ES-I3 (cell line): ENCODE results near the gene CALML6.
"Not testable (repeated sequence)": the region's sequence is repeated elsewhere in the genome, so short reads cannot be mapped to it uniquely, and the experiment has no call there.

ENCODE experiments used
- H3K36me3 ChIP-seq: 2 replicates; pipeline ENCODE4 v1.6.1; 2013; ENCODE audit warnings: mild to moderate bottlenecking, low read length, control low read depth, moderate library complexity; ENCODE audit not compliant: insufficient read depth
- H3K4me1 ChIP-seq: 2 replicates; pipeline ENCODE4 v1.6.1; 2013; ENCODE audit warnings: mild to moderate bottlenecking, control low read depth, low read length; ENCODE audit not compliant: insufficient read depth
- H3K9ac ChIP-seq: 2 replicates; pipeline ENCODE4 v1.6.1; 2013; ENCODE audit warnings: low read depth, mild to moderate bottlenecking, low read length, moderate library complexity
- H3K9me3 ChIP-seq: 2 replicates; pipeline ENCODE4 v1.6.1; 2013; ENCODE audit warnings: mild to moderate bottlenecking, low read length, moderate library complexity; ENCODE audit not compliant: control insufficient read depth, insufficient read depth

Gene CALML6

DNA sequence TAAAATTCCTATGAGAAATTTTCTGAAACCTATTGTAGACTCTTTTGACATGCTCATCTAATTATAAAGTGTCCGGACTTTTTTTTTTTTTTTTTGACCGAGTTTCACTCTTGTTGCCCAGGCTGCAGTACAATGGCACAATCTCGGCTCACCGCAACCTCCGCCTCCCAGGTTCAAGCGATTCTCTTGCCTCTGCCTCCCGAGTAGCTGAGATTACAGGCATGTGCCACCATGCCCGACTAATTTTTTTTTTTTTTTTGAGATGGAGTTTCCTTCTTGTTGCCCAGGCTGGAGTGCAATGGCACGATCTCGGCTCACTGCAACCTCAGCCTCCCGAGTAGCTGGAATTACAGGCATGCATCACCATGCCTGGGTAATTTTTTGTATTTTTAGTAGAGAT is 31.2 kb upstream of the CALML6 start:
- not testable (repeated sequence) for H3K9me3 ChIP-seq, H3K36me3 ChIP-seq, H3K9ac ChIP-seq
- H3K4me1 ChIP-seq: peaks cover 18% of the 10 kb centered on the region; the same call in 1 of the 2 replicates

DNA sequence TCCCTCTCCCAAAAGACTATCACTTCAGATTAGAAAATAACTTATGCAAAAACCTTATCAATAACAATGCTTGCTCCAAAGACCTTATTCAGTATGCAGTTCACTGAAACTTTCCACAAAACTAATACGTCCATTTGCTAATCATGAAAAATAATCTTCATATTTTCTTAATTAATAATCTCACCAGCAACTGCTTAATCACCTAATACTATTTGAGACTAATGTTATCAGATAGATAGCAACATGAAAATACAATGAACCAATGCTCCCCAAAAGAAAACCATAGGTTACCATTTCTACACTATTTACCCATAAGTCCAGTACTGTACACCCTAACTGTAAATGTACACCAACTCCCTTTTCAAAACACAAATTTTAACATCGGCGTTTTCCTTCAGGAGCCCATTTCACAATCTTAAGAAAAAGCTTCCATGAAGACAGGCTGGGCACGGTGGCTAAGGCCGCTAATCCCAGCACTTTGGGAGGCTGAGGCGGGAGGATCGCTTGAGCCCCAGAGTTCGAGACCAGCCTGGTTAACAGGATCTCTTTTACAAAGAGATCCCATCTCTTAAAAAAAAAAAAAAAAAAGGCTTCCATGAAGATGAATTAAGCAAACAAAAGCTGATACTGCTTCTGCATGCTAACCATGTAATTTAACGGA is 25.8 kb upstream of the CALML6 start:
- no peaks in the 10 kb centered on the region for H3K36me3 ChIP-seq
- H3K4me1 ChIP-seq: peaks cover 13% of the 10 kb centered on the region
- peak overlapping the region; percentile 97 for H3K9ac ChIP-seq
- H3K9me3 ChIP-seq: no peaks in the 10 kb centered on the region

DNA sequence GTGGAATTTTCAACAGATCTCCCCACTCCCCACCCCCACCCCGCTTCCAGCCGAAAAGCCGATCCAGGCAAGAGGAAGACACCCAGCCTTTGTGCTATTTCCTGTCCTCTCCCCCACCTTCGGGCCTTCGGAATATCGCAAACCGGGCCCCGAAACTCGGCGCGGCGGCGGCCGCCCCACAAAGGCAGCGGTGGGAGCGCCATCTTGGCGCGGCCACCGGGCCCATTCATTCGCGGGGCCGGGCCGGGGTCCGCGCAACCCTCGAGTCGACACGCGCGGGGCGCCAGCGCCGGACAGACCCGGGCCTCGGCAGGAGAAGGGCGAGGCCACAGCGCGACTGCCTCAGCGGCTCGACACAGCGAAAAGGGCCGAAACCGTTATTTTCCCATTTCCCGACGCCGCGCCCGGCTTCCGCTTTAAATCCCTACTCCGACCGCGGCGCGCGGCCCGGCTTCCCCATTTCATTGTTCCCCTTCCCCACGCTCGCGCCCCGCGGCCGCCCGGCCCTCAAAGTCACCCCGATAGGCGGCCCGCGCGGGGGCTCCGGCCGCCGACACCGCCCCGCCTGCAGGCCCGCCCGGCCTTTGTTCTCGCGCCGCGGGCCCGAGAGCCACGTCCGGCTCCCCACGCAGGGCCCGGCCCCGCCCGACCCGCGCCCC is 25.1 kb upstream of the CALML6 start:
- Histone ChIP-seq H3K9me3 (no peaks in the 10 kb centered on the region), H3K9ac (peak overlapping the region; percentile 97), H3K4me1 (peaks cover 21% of the 10 kb centered on the region), H3K36me3 (no peaks in the 10 kb centered on the region)

DNA sequence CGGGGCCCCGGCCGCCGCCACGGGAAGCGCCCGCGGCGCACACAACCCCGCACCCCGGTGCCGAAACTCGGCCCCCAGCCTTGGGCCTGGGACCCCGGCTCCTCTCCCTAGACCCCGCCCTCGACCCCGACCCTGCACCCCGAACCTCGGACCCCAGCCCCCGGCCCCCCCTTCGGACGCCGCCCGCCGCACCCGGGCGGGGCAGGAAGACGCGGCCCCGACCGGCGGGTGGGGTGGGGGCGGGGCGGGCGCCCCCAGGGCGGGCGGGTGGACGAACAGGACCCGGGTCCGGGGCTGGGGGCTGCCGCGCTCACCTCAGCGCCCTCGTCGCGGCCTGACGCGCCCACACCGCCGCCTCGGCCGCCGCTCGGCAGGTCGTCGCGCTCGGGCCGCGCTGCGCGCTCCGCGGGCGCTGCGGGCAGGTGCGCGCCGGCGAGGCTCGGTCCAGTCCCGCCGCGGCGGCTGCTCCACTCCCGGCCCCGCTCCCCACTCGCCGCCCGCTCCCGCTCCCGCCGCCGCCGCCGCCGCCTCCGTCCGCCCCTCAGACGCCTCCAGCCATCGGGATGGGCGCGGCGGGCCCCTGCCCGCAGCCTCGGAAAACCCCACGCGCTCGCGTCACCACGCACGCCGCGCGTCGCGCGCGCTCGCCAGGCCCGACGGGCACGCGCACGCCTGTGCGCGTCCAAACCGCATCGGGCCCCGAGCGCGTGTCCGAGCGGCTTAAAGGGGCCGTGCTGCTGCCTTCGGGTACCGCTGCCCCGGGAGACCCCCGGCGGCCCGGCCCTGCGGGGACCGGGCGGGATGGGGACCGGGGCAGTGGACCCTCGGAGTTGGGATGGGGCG is 24.3 kb upstream of the CALML6 start, which contains the start of gene GNB1:
GNB1 (minus strand) TSS at position 582 of the 843 bp plus-strand sequence. CDS start 65,634 bp downstream, outside the sequence.
- H3K36me3 ChIP-seq: no peaks in the 10 kb centered on the region
- H3K9ac ChIP-seq: peak within 1 kb of the TSS; percentile 97
- H3K9me3 ChIP-seq: no peaks in the 10 kb centered on the region
- peaks cover 25% of the 10 kb centered on the region for H3K4me1 ChIP-seq

DNA sequence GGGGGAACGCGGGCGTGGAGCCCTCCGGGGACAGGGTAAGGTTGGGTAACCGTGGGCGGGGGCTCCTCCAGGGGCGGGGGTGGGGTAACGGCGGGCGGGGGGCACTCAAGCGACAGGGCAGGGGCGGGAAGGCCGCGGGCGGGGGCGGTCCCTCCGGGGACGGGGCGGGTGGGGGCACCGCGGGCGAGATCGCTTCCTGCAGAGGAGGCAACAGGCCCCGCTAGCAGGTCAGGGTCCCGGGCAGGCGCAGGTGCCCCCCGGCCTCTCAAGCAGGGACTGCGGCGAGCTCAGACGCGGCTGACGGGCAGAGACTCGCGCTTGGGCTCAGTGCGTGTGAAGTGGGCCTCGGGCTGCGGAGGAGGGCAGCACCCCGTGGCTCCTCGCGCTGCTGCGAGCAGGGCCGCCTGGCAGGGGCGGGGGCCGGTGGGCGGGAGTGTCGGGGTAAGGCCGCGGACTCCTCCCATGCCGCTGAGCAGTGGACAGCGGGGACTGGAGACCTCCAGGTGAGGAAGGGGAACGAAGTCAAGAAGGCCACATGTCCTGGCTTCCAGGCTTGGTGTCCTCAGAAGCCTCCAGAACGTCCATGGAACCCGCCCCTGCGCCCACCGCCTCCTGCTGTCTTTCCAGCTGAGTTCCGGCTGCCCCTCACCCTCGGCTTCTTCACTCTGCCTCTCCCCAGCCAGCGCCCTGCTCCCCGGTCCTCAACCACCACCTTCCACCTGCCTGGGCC is 23.5 kb upstream of the CALML6 start:
- Histone ChIP-seq H3K4me1 (peaks cover 25% of the 10 kb centered on the region), H3K9me3 (no peaks in the 10 kb centered on the region), H3K9ac (peak overlapping the region; percentile 97), H3K36me3 (no peaks in the 10 kb centered on the region)

DNA sequence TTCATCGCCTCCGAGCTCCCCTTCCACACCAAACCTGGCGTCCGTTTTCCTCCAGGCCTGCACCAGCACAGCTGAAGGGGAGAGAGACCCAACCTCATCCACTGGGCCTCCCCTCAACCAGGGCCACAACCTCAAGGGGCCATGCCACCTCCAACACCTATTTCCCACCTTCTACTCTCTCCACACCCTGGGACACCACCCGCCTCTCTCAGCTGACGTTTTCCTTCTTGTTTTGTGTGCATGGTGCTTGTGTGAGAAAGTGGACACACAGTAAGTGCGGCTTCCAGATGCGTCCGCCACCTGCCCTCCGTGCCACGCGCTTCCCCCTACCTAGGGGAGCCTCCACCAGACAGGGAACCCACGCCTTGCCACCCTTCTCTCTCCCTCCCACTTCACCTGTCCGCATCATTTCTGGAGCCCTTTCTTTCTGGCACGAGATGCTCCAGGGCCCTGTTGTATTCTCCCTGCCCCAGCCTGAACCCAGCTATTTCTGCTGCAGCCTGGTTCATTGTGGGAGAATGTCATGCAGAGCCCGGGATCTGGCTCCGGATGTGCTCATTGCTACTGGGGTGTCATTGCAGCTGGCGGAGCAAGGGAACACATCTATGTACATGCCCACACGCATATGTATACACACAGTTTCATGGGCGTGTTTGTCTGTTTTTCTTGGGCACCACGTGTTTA is 22.8 kb upstream of the CALML6 start:
- Histone ChIP-seq H3K4me1 (peaks cover 25% of the 10 kb centered on the region), H3K36me3 (no peaks in the 10 kb centered on the region), H3K9me3 (no peaks in the 10 kb centered on the region), H3K9ac (peak overlapping the region; percentile 49)

DNA sequence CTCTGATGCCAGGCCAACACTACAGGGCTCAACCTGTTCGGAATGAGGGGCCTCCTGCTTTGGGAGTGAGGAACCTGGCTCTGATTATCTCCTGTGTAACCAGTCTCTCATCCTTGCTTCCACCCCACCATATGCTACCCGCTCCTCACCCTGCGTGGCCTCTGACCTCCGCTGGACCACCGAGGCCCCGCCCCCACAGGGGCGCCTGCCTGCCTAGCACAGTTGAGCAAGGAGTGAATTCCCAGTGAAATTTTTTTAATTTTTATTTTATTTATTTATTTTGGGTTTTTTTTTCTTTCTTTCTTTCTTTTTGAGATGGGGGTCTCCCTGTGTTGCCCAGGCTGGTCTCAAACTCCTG is 22.3 kb upstream of the CALML6 start:
- H3K36me3 ChIP-seq: no peaks in the 10 kb centered on the region
- H3K9me3 ChIP-seq: no peaks in the 10 kb centered on the region
- H3K9ac ChIP-seq: no peak overlapping the region; the same call in 1 of the 2 replicates
- peaks cover 28% of the 10 kb centered on the region for H3K4me1 ChIP-seq

DNA sequence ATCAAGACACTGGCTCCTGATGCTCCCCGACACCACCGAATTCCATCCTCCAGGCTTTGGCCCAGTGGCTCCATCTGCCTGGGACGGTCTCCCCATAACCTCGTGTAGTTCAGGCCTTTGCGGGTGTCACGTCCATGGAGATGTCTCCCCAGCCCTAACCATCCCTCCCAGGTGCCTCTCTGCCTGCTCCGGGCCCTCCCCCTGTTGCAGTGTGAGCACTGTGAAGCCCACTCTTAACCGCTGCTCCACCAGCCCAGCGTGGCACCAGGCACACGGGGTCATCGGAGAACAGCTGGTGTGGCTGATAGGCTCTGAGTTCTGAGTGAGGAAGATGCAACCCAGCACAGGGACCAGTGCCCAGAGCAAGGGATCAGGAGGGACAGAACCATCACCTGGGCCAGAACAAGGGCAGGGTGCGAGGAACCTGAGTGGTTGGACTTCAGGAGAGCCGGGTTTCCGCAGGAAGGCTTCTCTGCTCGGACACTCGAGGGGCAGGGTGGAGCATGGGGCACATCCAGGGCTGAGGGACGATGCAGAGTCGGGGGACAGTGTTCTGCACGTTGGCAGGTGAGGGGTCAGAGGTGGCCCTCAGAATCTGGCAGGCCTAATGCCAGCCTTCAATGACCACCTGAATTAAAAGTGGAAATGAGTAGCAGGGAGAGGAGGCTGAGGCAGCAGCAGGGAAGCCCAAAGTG is 21.6 kb upstream of the CALML6 start:
- H3K9me3 ChIP-seq: no peaks in the 10 kb centered on the region
- peaks cover 27% of the 10 kb centered on the region for H3K4me1 ChIP-seq
- H3K9ac ChIP-seq: no peak overlapping the region
- H3K36me3 ChIP-seq: no peaks in the 10 kb centered on the region

DNA sequence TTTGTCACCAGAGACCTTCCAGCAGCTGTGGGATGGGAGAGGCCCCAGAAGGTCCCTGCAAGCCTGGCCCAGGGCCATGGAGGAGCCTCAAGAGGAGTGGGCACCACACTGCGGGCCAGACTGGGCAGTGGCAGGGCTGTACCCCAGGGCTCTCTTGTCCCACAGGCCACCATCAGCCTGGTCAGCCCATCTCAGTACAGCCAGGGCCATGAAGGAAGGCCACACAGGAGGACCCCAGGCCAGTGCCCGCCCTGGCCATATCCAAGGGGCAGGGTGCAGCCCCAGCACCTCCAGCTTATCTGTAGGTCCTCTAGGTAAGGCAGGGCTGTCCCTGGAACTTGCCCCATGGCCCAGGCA is 21.1 kb upstream of the CALML6 start:
- Histone ChIP-seq H3K9ac (0 out of 2 replicates have a peak overlapping the region, but pooled peaks have one; percentile 9), H3K4me1 (peaks cover 27% of the 10 kb centered on the region), H3K9me3 (no peaks in the 10 kb centered on the region), H3K36me3 (no peaks in the 10 kb centered on the region)

DNA sequence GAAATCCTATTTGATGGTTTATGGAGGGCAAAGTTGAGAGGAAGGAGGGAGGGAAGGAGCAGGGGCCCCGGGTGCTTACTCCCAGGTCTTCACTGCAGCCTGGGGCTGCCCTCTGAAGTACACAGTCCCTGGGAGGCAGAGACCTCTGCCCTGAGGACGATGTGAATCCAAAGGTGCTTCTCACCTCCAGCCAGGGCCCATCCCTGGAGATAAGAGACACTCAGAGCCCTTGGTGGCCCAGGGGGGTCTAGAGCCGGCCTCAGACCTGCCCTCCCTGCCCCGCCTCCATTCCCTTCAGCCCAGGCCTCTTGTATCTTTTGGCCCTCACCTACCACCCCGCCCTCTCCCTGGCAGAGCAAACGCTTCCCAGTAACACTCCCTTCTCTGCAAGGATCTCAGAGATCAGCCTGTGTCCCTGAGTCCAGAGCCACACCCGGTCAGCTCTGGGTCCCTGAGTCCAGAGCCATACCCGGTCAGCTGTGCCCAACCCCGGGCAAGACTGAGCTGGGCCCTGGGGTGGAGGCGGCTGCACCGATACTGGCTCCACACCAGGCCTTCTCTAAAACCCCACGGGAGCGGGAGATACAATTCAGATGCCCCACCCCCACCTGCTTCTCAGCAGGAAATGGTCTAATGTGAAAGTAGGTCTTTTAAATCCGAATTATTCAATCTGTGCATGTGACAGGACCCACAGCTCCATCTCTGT is 20.6 kb upstream of the CALML6 start:
- Histone ChIP-seq H3K9me3 (no peaks in the 10 kb centered on the region), H3K36me3 (no peaks in the 10 kb centered on the region), H3K4me1 (peaks cover 27% of the 10 kb centered on the region), H3K9ac (peak overlapping the region; percentile 9; the same call in 1 of the 2 replicates)

DNA sequence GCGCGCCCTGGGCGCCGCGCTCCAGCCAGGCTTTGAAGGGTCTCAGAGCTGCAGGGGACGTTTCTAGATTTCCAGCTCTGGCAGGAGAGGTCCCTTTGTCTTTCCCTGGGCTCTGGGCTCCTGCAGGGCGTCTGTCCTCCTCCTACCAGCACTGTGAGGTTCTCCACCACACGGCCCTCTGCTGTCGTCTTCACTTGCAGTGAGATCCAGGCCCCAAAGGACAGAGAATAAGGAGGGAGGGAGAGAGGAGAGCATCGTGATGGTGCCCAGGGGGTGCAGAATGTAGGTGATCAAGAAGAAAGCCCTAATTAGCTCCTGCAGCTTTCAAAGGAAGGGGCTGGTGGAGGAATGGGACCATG is 20.0 kb upstream of the CALML6 start:
- Histone ChIP-seq H3K9me3 (no peaks in the 10 kb centered on the region), H3K4me1 (peaks cover 27% of the 10 kb centered on the region), H3K36me3 (no peaks in the 10 kb centered on the region), H3K9ac (peak overlapping the region; percentile 13)

DNA sequence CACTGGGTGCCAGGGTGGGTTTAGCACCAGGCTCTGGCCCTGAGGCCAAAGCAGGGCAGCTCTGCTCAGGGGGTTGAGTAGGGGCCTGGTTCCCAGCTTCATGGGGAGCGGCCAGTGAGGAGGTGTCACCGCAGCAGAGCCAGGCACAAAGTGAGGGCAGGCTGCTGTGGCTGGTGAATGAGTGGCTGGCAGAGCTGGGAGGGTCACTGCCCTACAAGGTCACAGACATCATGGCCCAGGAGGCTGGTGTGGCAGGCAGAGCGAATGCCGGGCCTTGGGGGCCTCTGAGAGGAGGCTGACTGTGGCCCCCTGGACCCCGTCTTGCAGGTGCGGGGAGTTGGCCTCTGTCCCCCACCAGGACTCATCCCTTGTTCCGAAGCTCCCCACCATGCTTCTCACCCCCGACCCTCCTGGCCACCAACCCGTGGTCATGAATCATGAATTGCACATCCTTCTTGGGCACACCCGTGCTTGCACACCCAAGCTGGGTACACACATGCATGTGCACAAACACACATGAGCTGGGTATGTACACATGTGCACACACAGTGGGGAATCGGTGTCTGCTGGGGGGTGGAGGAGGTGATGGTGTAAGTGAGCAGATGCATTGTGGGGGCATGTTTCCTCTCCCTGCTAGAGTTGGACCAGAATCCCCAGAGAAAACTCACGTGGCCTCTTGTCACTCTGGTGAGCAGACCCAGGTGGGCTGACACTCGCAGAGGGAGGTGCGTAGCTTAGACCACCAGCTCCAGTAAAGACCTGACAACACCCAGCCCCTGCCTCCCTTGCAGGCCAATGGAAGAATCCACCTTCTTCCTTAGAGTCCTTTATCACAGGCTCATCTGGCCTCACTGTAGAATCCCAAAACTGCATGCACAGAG is 19.4 kb upstream of the CALML6 start:
- Histone ChIP-seq H3K9me3 (no peaks in the 10 kb centered on the region), H3K4me1 (peaks cover 27% of the 10 kb centered on the region), H3K36me3 (no peaks in the 10 kb centered on the region), H3K9ac (peak overlapping the region; percentile 13; the same call in 1 of the 2 replicates)
